ENCODE results near the gene SH3GL2.

Gene SH3GL2

DNA sequence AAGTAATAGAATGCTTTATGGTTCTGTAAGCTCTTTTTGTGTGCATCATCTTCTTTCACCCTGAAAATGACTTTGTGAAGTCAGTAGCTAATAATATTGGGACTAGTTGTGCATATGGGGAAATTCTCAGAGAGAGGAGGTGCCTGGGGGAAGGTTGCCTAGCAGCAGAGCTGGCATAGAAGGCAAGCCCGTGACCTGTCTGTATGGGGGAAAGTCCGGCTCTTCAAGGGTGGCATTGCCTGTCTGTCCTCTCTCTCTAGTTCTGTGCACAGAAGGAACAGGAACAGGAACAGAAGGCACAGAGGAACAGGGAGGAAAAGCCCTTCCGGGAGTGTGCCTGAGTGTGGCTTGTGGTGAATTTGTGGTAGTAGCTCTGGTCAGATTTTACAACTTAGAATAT lies 33.1 kb downstream of the SH3GL2 start:
- DNase-seq: no peak

DNA sequence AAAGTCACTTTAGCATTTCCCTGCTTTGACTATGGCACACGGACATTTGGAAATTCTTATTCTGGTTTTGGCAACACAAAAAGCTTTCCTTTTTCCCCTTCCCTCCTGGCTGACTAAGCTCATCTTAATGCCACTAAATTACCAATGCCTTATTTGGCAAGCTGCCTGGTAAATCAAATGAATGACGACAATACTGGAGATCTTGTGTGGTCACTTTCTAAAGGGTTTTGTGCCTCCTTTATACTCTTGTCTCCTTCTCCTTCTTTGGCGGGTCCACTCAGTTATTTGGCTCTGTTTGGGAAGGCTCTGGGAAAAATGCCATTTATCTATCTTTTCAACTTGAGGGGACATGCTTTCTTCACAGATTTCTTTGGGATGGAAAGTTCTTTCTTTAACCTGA lies 34.9 kb downstream of the SH3GL2 start:
- DNase-seq: no peak

DNA sequence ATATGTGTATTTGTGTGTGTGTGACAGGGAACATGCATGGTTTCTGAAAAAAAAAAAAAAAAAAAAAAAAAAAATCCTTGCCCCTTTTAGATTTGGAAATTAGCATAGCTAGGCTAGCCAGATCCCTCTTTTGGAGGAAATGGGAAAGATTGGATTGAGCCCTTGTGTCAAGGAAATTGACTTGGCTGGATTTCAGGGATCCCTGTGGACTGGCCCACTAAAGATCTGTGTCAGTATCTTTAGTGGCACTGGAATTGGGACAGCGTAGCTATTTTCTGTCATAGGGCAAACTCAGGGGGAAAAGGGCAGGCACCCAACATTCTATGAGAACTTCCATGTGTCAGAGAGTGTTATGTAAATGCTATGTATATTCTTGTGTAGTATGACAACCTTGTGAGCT lies 35.4 kb downstream of the SH3GL2 start:
- no peak for DNase-seq

DNA sequence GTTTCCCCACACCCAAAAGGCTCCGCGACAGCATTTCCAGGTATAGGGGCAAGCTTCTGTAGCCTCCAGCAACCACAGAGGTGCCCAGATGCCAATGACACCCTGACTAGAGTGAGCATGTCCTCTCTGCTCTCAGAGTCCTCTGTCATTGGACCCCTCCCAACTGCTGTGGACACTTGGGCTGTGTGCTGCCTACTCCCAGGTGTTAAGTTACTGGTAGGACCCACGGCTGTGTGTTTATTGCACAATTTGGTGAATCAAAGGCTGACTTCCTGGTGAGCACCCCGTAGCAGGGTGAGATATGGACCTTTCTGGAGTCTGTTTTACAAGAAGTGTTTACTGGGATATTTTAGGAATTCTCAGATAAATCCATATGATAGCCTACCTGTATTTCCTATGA lies 36.0 kb downstream of the SH3GL2 start:
- DNase-seq: no peak

DNA sequence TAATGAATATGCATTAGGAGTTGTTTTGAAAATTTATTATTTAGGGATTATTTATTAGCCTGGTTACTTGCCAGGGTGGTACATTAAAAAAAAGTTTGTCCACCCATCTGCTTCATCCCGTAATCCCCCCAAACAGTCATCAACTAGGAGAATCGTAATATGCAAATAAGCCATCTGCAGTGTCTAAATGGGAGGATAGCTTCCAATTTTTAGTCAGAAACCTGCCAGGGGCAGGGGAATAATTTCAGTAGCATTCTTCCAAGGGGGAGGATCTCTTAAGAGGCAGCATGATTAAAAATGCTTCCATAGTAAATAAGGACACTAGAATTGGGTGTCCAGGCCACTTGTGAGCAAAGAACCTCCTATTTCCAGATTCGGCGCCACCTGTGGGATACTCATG lies 43.3 kb downstream of the SH3GL2 start:
- no peak for DNase-seq

DNA sequence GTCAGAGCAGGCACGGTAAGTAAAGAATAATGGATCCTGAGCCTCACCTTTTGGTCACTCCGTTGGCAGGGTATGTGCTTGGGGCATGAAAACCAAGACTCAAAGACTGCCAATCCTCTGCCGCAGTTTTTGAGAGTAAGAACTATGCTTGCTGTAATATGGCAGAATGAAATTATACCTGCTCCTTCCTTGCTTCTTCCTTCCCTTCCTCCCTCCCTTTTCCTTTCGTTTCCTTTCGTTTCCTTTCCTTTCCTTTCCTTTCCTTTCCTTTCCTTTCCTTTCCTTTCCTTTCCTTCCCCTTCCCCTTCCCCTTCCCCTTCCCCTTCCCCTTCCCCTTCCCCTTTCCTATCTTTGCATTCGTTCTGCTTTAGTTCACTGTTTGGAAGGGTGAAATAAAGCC lies 43.9 kb downstream of the SH3GL2 start:
- DNase-seq: no peak

DNA sequence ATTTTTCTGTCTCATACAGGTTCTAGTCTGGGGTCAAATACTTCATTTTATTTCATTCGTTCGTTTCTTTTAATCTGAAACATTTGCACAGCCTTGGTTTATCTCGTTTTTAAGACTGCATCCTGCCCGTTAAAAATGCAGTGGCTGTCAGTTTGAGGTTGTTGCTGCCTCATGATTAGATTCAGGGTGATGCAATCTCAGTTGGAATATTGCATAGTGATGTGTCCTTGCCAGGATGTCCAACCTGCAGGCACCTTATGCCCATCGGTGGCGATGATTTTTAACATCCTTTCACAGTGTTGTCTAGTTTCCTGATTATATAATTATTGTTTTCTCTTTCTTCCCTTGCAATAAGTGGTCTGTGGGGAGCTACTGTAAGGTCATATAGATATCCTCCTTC lies 45.1 kb downstream of the SH3GL2 start:
- no peak for DNase-seq

DNA sequence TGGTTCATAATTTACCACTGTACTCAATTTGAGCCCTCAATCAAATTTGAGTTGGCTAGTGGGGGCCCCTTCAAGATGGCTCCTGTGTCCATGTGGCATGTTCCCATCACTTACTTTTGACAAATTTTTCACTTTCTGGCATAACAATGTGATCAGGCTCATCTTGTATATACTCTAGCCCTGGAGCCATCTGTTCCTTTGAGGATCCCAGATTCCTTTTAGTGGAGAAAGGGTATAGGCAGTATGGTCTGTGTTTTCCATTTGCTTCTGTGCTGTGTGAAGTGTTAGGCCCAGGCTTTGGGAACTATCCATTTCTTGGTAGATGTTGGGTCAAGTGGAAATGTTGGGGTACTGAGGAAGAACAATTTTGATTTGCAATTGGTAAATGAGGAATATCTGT lies 45.7 kb downstream of the SH3GL2 start:
- no peak for DNase-seq

DNA sequence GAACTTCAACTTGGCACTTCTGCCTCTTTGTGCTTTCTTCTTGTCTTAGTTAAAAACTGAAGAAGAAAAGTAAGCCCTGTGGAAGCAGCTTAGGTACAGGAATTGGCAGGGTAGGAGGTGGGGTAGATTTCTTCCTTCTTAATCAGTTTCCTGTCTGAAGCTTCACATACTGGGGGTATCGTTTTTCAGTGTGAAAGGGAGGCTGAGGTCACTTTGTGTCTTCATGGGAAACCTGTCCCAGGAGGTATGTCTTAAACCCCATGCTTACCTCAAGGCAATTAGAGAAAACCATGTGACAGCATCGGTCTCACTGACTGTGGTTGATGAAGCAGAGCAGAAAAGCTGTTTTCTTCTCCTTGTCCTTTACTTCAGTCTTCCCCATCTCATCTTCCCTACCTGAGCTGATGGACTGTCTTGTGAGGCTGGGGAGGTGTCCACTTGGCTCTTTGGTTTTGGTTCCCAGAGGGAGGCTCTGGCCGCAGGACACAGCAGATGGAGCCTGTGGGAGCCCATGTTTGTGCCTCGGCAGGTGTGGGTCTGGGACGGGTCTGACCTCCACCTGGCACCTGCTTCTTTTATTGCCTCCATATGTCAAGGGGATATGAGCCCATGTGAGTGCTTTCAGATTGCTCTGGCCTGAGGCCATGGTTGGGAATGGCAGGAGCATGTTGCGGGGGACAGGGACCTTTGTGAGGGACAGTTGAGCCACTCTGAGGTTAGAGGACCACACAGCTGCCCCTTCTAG lies 47.0 kb downstream of the SH3GL2 start:
- no peak for DNase-seq

DNA sequence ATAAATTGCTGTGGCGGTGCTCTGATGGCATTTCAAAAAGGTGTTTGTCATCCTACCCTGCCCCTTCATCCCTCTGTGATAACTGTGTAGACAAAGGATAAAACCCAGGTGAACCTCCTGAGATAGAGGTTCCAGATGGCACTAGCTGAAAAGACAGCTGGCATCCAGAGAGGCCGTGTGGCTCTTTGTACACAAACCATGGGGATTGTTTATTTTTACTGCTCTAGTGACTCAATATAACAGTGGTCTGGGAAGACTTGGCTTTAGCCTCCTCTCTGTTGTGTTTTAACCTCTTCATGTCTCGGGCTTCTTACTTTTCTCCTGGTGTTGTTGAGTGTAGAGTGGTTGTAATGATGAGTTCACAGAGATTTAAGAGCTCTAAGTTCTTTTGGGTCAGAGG lies 48.8 kb downstream of the SH3GL2 start:
- DNase-seq: no peak

DNA sequence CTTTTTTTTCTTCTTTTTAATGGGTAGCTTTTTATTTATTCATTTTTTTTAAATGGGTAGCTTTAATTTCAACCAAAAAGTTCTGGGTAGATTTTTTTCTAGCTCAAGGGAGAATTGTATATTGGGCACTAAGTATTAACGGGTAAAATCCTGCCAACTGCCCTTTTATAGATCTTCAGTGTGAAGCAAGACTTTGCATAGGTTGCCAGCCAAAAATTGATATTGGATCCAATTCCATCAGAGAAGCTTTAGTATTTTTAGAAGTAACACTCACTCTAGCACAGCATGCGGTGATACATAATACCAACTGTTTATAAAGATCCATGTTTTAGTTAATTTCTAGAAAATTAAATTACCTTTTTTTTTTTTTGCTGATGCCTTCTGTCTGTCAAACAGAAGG lies 49.8 kb downstream of the SH3GL2 start:
- no peak for DNase-seq

DNA sequence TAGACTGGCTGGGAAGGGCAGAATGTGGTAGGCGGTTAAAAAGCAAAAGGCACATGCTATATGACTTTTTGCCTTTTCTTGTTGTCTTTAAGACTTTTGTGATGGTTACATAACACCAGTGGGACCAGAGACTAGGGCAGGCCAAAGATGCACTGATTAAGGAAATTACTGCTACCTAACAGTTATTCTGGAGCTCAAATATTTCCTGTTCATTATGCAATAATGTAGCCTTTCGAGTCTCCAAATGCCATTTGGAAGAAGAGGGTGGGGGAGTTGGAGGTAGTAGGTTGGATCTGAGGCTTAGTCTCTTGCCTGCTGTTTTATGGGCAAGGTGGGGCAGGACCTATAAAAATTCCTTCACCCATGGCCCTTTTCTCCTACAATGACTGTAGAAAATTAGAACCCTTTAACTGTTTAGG lies 51.7 kb downstream of the SH3GL2 start:
- DNase-seq: no peak

DNA sequence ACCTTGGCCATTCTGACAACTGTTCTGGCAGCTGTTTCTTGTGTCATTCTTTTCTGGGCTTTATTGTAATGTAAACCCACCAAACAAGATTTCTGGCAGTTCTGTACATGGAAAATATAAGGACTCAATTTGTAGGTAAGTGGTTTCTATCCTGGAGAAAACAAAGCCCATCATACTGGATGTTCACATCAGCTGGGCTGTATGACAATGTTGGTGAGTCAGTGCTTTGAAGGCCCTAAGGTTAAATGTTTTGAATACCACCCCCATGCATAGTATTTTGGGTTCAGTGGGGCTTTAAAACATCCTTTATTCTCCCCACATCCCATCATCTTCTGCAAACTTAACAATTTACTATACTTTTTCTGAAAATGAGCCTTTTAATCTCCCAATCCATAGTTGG lies 52.5 kb downstream of the SH3GL2 start:
- DNase-seq: no peak

DNA sequence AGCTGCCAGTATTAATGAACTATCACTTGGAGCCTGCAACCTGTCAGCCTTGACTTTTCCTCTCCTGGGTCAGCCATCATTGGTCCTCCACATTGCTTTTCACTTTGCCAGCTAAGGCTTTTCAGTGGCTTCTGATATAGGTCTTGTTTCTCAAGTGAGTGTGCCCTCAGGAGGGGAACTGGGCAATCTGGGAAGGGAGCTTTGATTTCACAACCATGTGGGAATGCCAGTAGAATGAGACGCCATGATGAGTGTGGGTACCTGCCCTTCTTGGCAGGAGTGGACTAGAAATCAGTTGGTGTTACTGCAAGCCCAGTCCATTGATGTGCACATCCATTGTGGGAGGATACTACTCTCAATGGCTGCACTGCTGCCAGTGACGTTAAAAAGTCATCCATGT lies 54.1 kb downstream of the SH3GL2 start:
- no peak for DNase-seq

DNA sequence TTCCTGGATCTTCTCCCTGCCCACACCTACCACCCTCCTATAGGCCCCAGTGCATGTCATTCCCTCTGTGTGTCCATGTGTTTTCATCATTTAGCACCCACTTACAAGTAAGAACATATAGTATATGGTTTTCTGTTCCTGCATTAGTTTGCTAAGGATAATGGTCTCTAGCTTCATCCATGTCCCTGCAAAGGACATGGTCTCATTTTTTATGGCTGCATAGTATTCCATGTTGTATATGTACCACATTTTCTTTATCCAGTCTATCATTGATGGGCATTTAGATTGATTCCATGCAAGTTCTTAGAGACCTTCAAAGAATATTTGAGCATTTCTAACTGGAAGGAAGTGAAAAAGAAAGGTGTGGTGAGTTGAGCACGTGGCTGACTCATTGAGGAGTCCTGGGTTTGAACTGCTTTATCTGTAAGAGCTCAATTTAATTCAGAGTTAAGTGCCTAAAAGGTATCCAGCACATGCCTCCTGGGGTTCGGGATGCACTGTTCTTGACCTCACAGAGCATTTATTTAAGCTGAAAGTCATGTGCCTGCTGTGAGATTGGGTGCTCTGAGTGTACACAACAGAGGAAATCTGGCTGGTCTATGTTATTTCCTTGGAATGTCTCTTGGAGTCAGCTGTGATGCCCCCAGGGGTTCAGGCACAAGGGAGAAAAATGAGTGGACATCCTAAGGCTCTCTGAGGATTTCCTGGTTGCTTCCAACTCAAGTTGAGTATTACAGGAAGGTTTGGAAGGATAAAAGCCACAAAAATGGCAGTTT lies 56.4 kb downstream of the SH3GL2 start:
- no peak for DNase-seq

DNA sequence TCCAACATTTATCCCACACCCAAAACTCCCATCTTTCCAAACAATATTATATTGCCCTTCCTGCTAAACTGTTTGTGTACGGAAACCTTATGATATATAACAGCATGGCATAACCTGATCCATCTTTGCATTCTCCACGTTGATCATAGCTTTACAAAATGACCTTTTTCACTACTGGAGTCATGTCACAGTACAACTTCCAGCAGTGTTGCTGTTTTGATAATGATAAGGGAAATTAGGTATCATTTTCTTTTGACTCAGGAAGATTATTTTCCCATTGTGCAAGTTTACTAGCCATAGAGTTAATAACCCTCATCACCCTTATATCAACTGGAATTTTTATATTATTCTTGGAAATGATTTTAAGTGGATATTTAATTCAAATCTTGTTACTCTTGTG lies 57.5 kb downstream of the SH3GL2 start:
- no peak for DNase-seq

DNA sequence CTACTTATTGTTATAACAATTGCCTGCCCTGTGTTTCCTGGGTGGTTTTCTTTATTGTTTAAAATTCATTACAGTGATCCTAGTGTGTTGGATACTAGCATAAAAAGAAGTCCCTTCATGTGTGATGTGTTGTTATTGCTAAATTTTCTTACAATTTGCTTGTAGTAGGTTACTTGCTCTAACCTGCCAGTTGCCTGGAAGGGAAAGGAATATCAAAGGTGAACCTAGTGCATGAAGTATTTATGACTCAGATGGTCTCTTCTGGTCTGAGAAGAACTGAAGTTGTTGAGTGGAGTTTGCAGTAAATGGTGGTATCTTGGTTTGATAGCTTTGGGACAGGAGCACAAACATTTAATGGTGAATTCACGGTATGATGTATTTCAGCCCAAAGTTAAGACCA lies 58.0 kb downstream of the SH3GL2 start:
- DNase-seq: no peak

DNA sequence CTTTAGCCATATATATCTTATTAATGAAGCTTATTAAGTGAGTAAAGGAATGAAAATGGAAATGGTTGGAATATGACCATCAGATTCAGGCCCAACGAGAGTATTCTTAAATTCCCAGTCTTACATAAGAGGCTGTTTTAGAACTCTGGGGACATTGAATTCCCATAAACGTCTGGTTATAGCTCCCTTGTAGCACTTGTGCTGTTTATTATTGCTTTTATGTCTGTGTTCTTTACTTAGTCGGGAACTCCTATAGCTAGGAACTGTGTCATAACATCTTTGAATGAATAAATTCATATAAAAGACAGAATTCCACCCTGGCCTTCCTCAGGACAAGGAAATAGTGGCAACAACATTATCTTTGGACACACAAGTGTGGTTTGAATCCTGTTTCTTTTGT lies 58.4 kb downstream of the SH3GL2 start:
- DNase-seq: no peak

DNA sequence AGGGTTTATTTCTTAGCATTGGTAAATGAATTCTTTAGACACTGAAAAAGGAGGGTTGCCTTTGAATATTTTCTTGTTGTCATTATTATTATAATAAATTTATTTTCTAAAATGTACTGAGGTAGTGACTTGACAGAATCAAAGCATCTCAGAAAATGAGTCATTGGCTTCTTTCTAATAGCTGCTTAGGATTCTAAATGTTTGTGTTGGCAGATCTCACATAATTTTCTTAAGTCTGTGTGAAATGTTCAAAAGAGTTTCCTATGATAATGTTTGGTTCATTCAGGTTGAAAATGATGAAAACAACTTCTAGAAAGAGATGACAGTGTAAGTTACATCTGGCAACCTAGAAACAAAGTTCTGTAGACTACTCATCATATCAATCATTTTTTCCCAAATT lies 69.7 kb downstream of the SH3GL2 start:
- DNase-seq: no peak

DNA sequence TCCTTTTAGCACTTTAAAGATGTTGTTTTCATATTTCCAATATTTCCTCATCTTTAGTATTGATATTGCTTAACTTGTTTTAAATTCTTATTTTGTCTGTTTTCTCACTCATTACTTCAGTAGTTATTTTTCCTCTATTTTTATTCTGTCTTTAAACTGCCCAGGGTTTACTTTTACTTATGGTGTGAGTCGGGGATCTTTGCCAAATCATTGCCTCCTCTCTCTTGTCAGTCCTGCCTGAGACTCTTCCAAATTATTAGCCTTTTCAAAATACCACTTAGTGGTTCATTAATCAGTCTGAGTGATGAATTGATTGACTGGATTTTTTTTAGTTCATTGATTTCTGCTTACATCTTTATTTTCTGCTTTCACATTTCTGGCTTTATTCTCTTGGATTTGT lies 72.9 kb downstream of the SH3GL2 start:
- DNase-seq: no peak

DNA sequence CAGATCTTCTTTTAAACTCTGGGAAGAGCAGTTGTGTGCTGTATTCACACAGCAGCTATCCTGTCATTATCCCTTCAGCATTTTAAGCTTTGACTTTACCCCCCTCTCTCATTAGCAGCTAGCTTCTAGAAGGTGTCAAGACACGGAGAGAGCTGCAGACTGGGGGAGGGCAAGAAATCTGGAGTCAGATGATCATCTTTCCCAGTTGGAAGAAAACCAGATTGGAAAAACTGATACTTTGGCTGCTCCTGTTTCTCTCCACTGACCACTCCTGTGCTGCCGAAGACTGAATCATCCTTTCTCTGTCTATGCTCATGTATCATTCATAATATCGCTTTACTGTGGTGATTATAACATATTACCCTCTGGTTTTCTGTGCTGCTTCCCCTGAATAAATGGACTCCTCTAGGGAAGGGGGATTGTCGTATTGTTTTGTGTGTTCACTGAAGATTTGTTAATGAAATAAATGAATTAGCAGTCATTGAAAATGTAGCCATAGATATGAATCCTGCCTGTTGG lies 75.1 kb downstream of the SH3GL2 start:
- DNase-seq: no peak

DNA sequence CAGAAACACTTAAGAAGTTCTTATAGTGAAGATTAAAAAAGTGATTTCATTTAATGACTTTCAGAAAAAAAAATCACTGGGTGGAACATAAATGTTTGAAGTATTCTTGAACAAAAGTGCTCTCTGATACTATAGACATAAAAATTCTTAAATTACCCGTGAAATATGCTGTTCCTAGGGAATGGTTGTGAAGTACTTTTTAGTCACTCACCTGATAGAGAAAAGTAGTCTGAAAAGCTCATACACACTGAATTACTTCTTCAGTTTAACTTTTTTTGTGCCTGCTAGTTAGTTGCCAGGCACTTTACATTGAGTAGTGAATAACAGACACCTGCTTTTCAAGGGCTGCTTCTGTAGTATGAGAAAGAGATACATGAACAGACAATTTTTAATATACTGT lies 78.0 kb downstream of the SH3GL2 start:
- no peak for DNase-seq

DNA sequence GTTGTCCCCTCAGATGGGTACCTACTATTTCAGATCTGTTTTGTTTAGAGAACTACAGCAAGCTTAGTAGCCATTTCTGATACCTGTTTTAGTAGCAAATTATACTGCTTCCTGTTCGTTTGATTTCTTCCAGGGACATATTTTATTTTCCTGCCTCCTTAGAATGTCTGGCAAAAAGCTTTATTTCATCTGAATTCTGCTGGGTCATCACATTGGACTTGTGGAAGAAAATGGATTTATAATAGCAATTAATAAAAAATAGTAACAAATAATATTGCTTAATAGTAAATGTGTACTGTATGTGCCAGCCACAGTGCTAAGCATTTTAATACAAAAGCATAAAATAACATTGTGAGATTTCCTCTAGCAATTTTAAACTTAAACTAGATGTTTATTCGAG lies 79.4 kb downstream of the SH3GL2 start:
- DNase-seq: no peak

DNA sequence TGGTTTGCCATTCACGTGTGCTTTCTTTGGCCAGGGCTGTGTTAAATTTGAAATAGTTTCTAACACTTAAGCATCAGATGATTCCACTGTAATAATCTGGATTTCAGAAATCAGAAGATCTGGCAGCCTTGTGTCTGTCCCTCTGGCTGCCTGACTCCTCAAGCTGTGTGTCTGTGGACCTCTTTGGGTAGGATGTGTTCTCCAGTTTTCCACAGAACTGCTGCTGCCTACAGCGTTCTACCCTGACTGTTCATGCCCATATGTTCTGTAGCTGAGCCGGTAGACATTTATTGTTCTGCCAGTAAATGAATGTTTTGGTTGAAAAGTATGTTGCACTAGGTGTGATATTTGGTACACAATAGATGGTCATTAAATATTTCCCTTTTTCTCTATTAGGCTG lies 81.3 kb downstream of the SH3GL2 start:
- no peak for DNase-seq

DNA sequence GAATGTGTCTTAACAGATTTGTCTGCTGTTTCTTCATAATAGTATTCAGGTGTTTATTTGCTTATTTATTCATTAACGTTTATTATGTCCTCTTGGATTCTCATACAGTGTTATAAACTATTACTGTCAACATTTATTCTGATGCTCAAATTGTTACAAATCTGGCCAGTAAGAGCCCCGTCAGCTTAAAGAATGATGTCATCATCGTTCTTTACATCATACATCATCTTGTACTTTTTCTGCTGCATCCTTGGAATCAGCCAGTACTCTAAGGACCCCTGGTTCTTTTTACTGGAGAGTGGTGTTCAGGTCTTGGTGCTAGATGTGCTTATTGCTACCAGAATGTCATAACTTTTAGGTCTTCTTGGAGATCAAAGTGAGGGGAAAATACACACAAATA lies 86.6 kb downstream of the SH3GL2 start:
- no peak for DNase-seq
